ENCODE measurements around the gene BRI3. TPM values are rescaled to one million over a fixed set of nuclear protein-coding genes. Genes with fewer than 3 reads are reported as not detected.

The BRI3 gene
- total RNA-seq, 4 donors from 2014 or later, result 23.5 to 51.9 (median 38.0) TPM

- no peak for DNase-seq
- no peak overlapping the region for H3K4me3 ChIP-seq (replicated peaks in 1 of 3)
- no peaks in the 10 kb centered on the region for H3K36me3 ChIP-seq
- no peak for TF ChIP-seq CTCF (IDR thresholded peaks at IDR 0.05)
- no peak for TF ChIP-seq POLR2A (IDR thresholded peaks at IDR 0.05)
- H3K27ac ChIP-seq, result no peak overlapping the region
- intact Hi-C loops (cut with DNase I), result no loop called here
- no peaks in the 10 kb centered on the region for H3K9me3 ChIP-seq
- no peaks in the 10 kb centered on the region for H3K4me1 ChIP-seq
- no peaks in the 10 kb centered on the region for H3K27me3 ChIP-seq
- 79 to 93% methylated on average over 5 of the region's 5 CpGs for WGBS, 2 donors
Observed at GRCh38 chr7:98265841-98266271, 15.6 kb upstream of the BRI3 start.

- Histone ChIP-seq H3K9me3 (no peaks in the 10 kb centered on the region), H3K27me3 (no peaks in the 10 kb centered on the region), H3K4me3 (replicated peaks in 1 of 3) (no peak overlapping the region), H3K27ac (no peak overlapping the region), H3K4me1 (no peaks in the 10 kb centered on the region), H3K36me3 (no peaks in the 10 kb centered on the region)
- TF ChIP-seq CTCF (IDR thresholded peaks at IDR 0.05), result peak in 2 of 6 experiments; percentile 19 to 21
- TF ChIP-seq POLR2A (IDR thresholded peaks at IDR 0.05), result no peak
- WGBS, 2 donors, result 47 to 80% methylated on average over 2 of the region's 2 CpGs
- no peak for DNase-seq
- intact Hi-C loops (cut with DNase I), result no loop called here
Observed at GRCh38 chr7:98266840-98267239, 14.6 kb upstream of the BRI3 start.

GRCh38 chr7:98267303-98267702 lies 14.2 kb upstream of the BRI3 start:
- intact Hi-C loops (cut with DNase I), result no loop called here
- Histone ChIP-seq H3K36me3 (no peaks in the 10 kb centered on the region), H3K27me3 (no peaks in the 10 kb centered on the region), H3K27ac (no peak overlapping the region), H3K4me1 (no peaks in the 10 kb centered on the region), H3K9me3 (no peaks in the 10 kb centered on the region), H3K4me3 (replicated peaks in 1 of 3) (no peak overlapping the region)
- no peak for DNase-seq
- 80 to 96% methylated on average over 3 of the region's 3 CpGs for WGBS, 2 donors
- TF ChIP-seq POLR2A (IDR thresholded peaks at IDR 0.05) (no peak), CTCF (IDR thresholded peaks at IDR 0.05) (no peak)

GRCh38 chr7:98276241-98276761 lies 5.2 kb upstream of the BRI3 start:
- no peaks in the 10 kb centered on the region for H3K27me3 ChIP-seq
- DNase-seq, result no peak
- no peak overlapping the region for H3K4me3 ChIP-seq (replicated peaks in 1 of 3)
- TF ChIP-seq POLR2A (IDR thresholded peaks at IDR 0.05) (no peak), CTCF (IDR thresholded peaks at IDR 0.05) (no peak)
- no peaks in the 10 kb centered on the region for H3K9me3 ChIP-seq
- H3K27ac ChIP-seq, result no peak overlapping the region
- H3K36me3 ChIP-seq, result no peaks in the 10 kb centered on the region
- 81 to 82% methylated on average over 5 of the region's 5 CpGs for WGBS, 2 donors
- H3K4me1 ChIP-seq, result peaks cover 0 to 3% of the 10 kb centered on the region in 2 donors
- intact Hi-C loops (cut with DNase I), result no loop called here

- no peak for TF ChIP-seq POLR2A (IDR thresholded peaks at IDR 0.05)
- 89 to 96% methylated on average over 5 of the region's 5 CpGs for WGBS, 2 donors
- Histone ChIP-seq H3K4me1 (peaks cover 8 to 11% of the 10 kb centered on the region in 2 donors), H3K27me3 (no peaks in the 10 kb centered on the region), H3K9me3 (no peaks in the 10 kb centered on the region), H3K36me3 (no peaks in the 10 kb centered on the region), H3K27ac (no peak overlapping the region), H3K4me3 (replicated peaks in 1 of 3) (no peak overlapping the region)
- DNase-seq, result no peak
- intact Hi-C loops (cut with DNase I), result no loop called here
Observed at GRCh38 chr7:98278408-98278807, 3.1 kb upstream of the BRI3 start.
